GM23248 (cell line): Measurements from ENCODE around the gene MPST. TPM values are rescaled to one million over a fixed set of nuclear protein-coding genes. Genes with fewer than 3 reads are reported as not detected.

Experiments used
- DNase-seq: peaks from one replicate; pipeline ENCODE4 v3.0.0-alpha.2; 2015
- H2AFZ ChIP-seq: fragments of 200-600 bp; sonication (generic); 2 replicates; pipeline ENCODE4 v1.6.1; 2016; ENCODE audit warnings: antibody characterized with exemption
- H3F3A ChIP-seq: fragments of 200-600 bp; sonication (generic); 2 replicates; pipeline ENCODE4 v1.6.1; 2016; ENCODE audit warnings: mild to moderate bottlenecking, antibody characterized with exemption, mixed run types; ENCODE audit not compliant: insufficient read depth
- H3K27ac ChIP-seq: fragments of 200-600 bp; sonication (generic); 2 replicates; pipeline ENCODE4 v1.5.1; 2016; ENCODE audit warnings: mild to moderate bottlenecking
- H3K27me3 ChIP-seq: fragments of 200-600 bp; sonication (generic); replicated peaks from 2 replicates; pipeline ENCODE4 v1.6.1; 2016; ENCODE audit warnings: mild to moderate bottlenecking; ENCODE audit not compliant: insufficient read depth
- H3K36me3 ChIP-seq: fragments of 200-600 bp; sonication (generic); 2 replicates; pipeline ENCODE4 v1.6.1; 2016; ENCODE audit warnings: low read depth, mild to moderate bottlenecking
- H3K4me1 ChIP-seq: fragments of 200-600 bp; sonication (generic); 2 replicates; pipeline ENCODE4 v1.6.1; 2016; ENCODE audit warnings: mild to moderate bottlenecking; ENCODE audit not compliant: insufficient read depth
- H3K4me2 ChIP-seq: fragments of 200-600 bp; sonication (generic); one replicate; pipeline ENCODE4 v1.6.1; 2016; ENCODE audit warnings: mild to moderate bottlenecking; ENCODE audit not compliant: unreplicated experiment
- H3K4me3 ChIP-seq: fragments of 200-600 bp; sonication (generic); 2 replicates; pipeline ENCODE4 v1.5.1; 2016; ENCODE audit warnings: mild to moderate bottlenecking
- H3K79me2 ChIP-seq: fragments of 200-600 bp; sonication (generic); 2 replicates; pipeline ENCODE4 v1.6.1; 2016; ENCODE audit warnings: mild to moderate bottlenecking; ENCODE audit not compliant: insufficient read depth
- H3K9ac ChIP-seq: fragments of 200-600 bp; sonication (generic); 2 replicates; pipeline ENCODE4 v1.6.1; 2016; ENCODE audit warnings: mild to moderate bottlenecking
- H3K9me2 ChIP-seq: fragments of 200-600 bp; sonication (generic); 2 replicates; pipeline ENCODE4 v1.6.1; 2016; ENCODE audit warnings: mixed run types, mild to moderate bottlenecking, moderate library complexity; ENCODE audit not compliant: insufficient read depth
- H3K9me3 ChIP-seq: fragments of 200-600 bp; sonication (generic); one replicate; pipeline ENCODE4 v1.6.1; 2017; ENCODE audit warnings: low read depth
- H4K20me1 ChIP-seq: fragments of 200-600 bp; sonication (generic); 2 replicates; pipeline ENCODE4 v1.6.0; 2016; ENCODE audit not compliant: insufficient read depth
- EZH2 ChIP-seq: fragments of 200-600 bp; sonication (generic); IDR thresholded peaks from 2 replicates; pipeline ENCODE4 v1.6.1; 2018; ENCODE audit warnings: antibody characterized with exemption, mild to moderate bottlenecking; ENCODE audit not compliant: insufficient read depth, poor library complexity, severe bottlenecking
- EZH2phosphoT487 ChIP-seq: fragments of 200-600 bp; sonication (generic); IDR thresholded peaks from 2 replicates; pipeline ENCODE4 v1.6.1; 2018; ENCODE audit warnings: antibody characterized with exemption, moderate library complexity, mild to moderate bottlenecking, low read depth; ENCODE audit not compliant: insufficient read depth
- WGBS, 2 experiments: methylation state at CpG; one replicate each; pipeline ENCODE4 v1.1.6; 2015 to 2017; ENCODE audit warnings: low lambda C conversion rate in 2 of 2, low coverage in 1 of 2; ENCODE audit errors: missing lambda C conversion rate in 2 of 2; 5-methylcytosine and 5-hydroxymethylcytosine counted together
- in situ Hi-C: fragments of 300-500 bp; cut with MboI; formaldehyde crosslinking; loops from 2 replicates; pipeline ENCODE4 v1.15.0; 2020
- polyA plus RNA-seq: library from polyadenylated mRNA; unstranded; fragments of >200 nt; fragmentation: Nextera tagmentation; extraction: Ambion mirVana; gene quantifications from 2 replicates; pipeline ENCODE4 v1.2.1, GENCODE V29; 2016
- total RNA-seq: library from RNA; depleted of rRNA; stranded (reverse); fragments of >200 nt; shearing (Covaris generic); gene quantifications from 2 replicates; pipeline ENCODE4 v1.2.3, GENCODE V29; 2014

MPST gene
- total and polyA plus RNA-seq, 2 experiments from 2014 or later, result 48.5 to 72.0 TPM

- 0 out of 2 replicates have a peak, but pooled peaks cover 5% of the 10 kb centered on the region for H3K4me1 ChIP-seq
- in situ Hi-C loops, result no loop called here
- H3K9me2 ChIP-seq, result no peaks in the 10 kb centered on the region
- no peaks in the 10 kb centered on the region; the same call in 1 of the 2 replicates for H3K36me3 ChIP-seq
- WGBS, 2 experiments, result 90 to 93% methylated on average over 16 of the region's 16 CpGs
- no peak overlapping the region for H3K27ac ChIP-seq
- H4K20me1 ChIP-seq, result no peaks in the 10 kb centered on the region; the same call in 1 of the 2 replicates
- H3K27me3 ChIP-seq, result no peaks in the 10 kb centered on the region
- no peaks in the 10 kb centered on the region for H3K9me3 ChIP-seq
- no peaks in the 10 kb centered on the region for H3F3A ChIP-seq
- H3K4me2 ChIP-seq, result no peak overlapping the region
- H2AFZ ChIP-seq, result no peak overlapping the region
- H3K79me2 ChIP-seq, result peaks cover 15% of the 10 kb centered on the region
- no peak overlapping the region for H3K4me3 ChIP-seq
- no peak overlapping the region for H3K9ac ChIP-seq
- TF ChIP-seq EZH2phosphoT487 (no peak), EZH2 (no peak)
- no peak for DNase-seq
These were observed 3.2 kb downstream of the MPST start for GRCh38 chr22:37022483-37023337.

- Histone ChIP-seq H3K9me2 (no peaks in the 10 kb centered on the region), H3K4me3 (no peak overlapping the region), H3K79me2 (peaks cover 15% of the 10 kb centered on the region), H3F3A (no peaks in the 10 kb centered on the region), H4K20me1 (no peaks in the 10 kb centered on the region; the same call in 1 of the 2 replicates), H3K36me3 (no peaks in the 10 kb centered on the region; the same call in 1 of the 2 replicates), H3K27ac (no peak overlapping the region), H2AFZ (no peak overlapping the region), H3K27me3 (no peaks in the 10 kb centered on the region), H3K9ac (no peak overlapping the region), H3K4me1 (0 out of 2 replicates have a peak, but pooled peaks cover 5% of the 10 kb centered on the region), H3K9me3 (no peaks in the 10 kb centered on the region), H3K4me2 (no peak overlapping the region)
- no peak for TF ChIP-seq EZH2phosphoT487
- TF ChIP-seq EZH2, result no peak
- WGBS, 2 experiments, result 92 to 94% methylated on average over 28 to 34 of the region's 34 CpGs
- no peak for DNase-seq
- in situ Hi-C loops, result no loop called here
These were observed 4.3 kb downstream of the MPST start for GRCh38 chr22:37023743-37024338.

- Histone ChIP-seq H3K4me2 (no peak overlapping the region), H3K9ac (no peak overlapping the region), H3K27ac (no peak overlapping the region), H3F3A (no peaks in the 10 kb centered on the region), H2AFZ (no peak overlapping the region), H4K20me1 (no peaks in the 10 kb centered on the region; the same call in 1 of the 2 replicates), H3K36me3 (no peaks in the 10 kb centered on the region; the same call in 1 of the 2 replicates), H3K79me2 (peaks cover 15% of the 10 kb centered on the region), H3K4me1 (0 out of 2 replicates have a peak, but pooled peaks cover 5% of the 10 kb centered on the region), H3K4me3 (no peak overlapping the region), H3K9me2 (no peaks in the 10 kb centered on the region), H3K9me3 (no peaks in the 10 kb centered on the region), H3K27me3 (no peaks in the 10 kb centered on the region)
- no peak for DNase-seq
- WGBS, 2 experiments, result 98% methylated on average over 42 to 71 of the region's 71 CpGs
- in situ Hi-C loops, result no loop called here
- TF ChIP-seq EZH2, result no peak
- TF ChIP-seq EZH2phosphoT487, result no peak
These were observed 5.0 kb downstream of the MPST start for GRCh38 chr22:37024339-37025157.

- H3K4me3 ChIP-seq, result no peak overlapping the region
- peaks cover 10% of the 10 kb centered on the region for H3K79me2 ChIP-seq
- WGBS, 2 experiments, result 93 to 94% methylated on average over 10 of the region's 10 CpGs
- H3F3A ChIP-seq, result no peaks in the 10 kb centered on the region
- no peak for DNase-seq
- no peaks in the 10 kb centered on the region; the same call in 1 of the 2 replicates for H3K36me3 ChIP-seq
- H3K9ac ChIP-seq, result no peak overlapping the region
- H3K9me3 ChIP-seq, result no peaks in the 10 kb centered on the region
- H3K27me3 ChIP-seq, result no peaks in the 10 kb centered on the region
- H3K27ac ChIP-seq, result no peak overlapping the region
- H3K4me2 ChIP-seq, result no peak overlapping the region
- in situ Hi-C loops, result no loop called here
- no peak overlapping the region for H2AFZ ChIP-seq
- no peaks in the 10 kb centered on the region; the same call in 1 of the 2 replicates for H4K20me1 ChIP-seq
- no peaks in the 10 kb centered on the region for H3K9me2 ChIP-seq
- 0 out of 2 replicates have a peak, but pooled peaks cover under 1% of the 10 kb centered on the region for H3K4me1 ChIP-seq
- no peak for TF ChIP-seq EZH2
- TF ChIP-seq EZH2phosphoT487, result no peak
These were observed 6.0 kb downstream of the MPST start for GRCh38 chr22:37025500-37026070.
